Skin epidermis (tissue), 12 donors: ENCODE data around the gene KCNK3.

Experiments
- H3K27ac ChIP-seq, 21 experiments: fragments of 200-600 bp; sonication (generic) in 11 of 21; one replicate each; pipeline ENCODE4 v1.5.0; 2020; ENCODE audit warnings: mild to moderate bottlenecking in 3 of 21, inconsistent platforms in 2 of 21, moderate library complexity in 2 of 21
- H3K4me3 ChIP-seq, 7 experiments: fragments of 200-600 bp; sonication (generic) in 2 of 7; one replicate each; pipeline ENCODE4 v1.5.0; 2020; ENCODE audit warnings: inconsistent platforms in 2 of 7, mild to moderate bottlenecking in 2 of 7, moderate library complexity in 1 of 7

The KCNK3 gene

GRCh38 chr2:26767129-26767528, 74.6 kb downstream of the KCNK3 start:
- no peak overlapping the region for H3K4me3 ChIP-seq
- H3K27ac ChIP-seq = peak overlapping the region in 16 of 21 experiments; percentile 8 to 98 (median 88)

GRCh38 chr2:26767894-26768487, 75.5 kb downstream of the KCNK3 start:
- Histone ChIP-seq H3K4me3 (no peak overlapping the region), H3K27ac (peak overlapping the region in 16 of 21 experiments; percentile 11 to 98 (median 88))

DNA sequence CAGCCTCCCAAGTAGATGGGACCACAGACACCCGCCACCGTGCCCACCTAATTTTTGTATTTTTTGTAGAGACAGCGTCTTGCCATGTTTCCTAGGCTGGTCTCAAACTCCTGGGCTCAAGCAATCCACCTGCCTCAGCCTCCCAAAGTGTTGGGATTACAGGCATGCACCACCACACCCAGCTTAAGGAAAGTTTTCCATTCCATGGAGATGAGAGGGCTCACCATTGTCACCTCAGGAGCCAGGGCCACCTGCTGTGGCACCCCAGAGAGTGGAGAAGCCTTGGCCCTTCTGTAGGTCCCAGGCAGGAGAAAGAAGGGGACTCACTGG, 76.2 kb downstream of the KCNK3 start:
- H3K4me3 ChIP-seq = no peak overlapping the region
- peak overlapping the region in 20 of 21 experiments; percentile 50 to 98 (median 84) for H3K27ac ChIP-seq

- Histone ChIP-seq H3K4me3 (no peak overlapping the region), H3K27ac (peak overlapping the region in 20 of 21 experiments; percentile 50 to 98 (median 84))
Observed at GRCh38 chr2:26769089-26769761, 76.7 kb downstream of the KCNK3 start.

GRCh38 chr2:26770986-26771586, 78.6 kb downstream of the KCNK3 start:
- Histone ChIP-seq H3K4me3 (no peak overlapping the region), H3K27ac (peak overlapping the region in 20 of 21 experiments; percentile 24 to 95 (median 81))

DNA sequence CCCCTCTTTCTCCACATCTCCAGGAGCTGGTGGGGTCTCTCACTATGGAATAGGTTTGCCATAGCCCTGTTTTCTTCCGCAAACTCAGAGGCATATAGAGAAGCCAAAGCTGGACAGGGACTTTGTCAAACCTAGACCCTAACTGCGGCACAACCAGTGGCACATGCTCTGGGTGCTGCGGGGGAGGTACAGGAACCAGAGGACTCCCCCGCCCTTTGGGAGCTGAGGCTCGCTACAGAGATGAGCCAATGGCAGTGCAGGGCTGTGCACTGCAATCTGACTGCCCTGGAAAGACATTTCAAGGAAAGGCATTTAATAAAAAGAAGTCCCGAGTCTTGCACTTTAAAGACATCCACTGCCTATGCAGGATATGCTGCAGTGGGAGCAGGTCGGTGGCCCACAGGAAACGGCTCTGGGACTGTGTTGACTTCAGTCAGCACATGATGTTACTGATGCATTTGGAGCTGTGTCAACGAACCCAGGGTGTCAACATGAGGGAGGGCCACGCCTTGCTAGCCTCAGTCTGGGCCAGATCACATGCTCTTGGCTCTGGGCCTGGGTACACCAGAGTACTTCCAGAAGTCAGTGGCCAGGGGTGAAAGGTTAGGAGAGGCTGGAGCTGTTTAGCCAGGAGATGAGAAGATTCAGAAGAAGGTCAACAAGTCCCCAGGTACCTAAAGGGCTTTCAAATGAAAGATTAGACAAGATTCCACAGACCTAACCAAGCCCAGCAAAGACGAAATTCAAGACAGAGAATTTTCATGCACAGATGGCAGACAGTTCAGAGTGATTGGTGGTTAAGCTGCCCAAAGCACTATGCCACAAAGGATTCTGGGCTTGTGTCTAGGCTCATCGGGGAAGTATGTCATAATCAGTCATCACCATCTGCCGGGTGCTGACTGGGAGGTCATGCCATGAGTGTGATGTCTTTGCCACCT, 79.8 kb downstream of the KCNK3 start:
- peak overlapping the region in 20 of 21 experiments; percentile 20 to 95 (median 81) for H3K27ac ChIP-seq
- no peak overlapping the region for H3K4me3 ChIP-seq

GRCh38 chr2:26776195-26776800, 83.8 kb downstream of the KCNK3 start:
- no peak overlapping the region for H3K4me3 ChIP-seq
- no peak overlapping the region for H3K27ac ChIP-seq

GRCh38 chr2:26778098-26778497, 85.6 kb downstream of the KCNK3 start:
- Histone ChIP-seq H3K4me3 (no peak overlapping the region), H3K27ac (peak overlapping the region in 1 of 21 experiments; percentile 22)

- no peak overlapping the region for H3K4me3 ChIP-seq
Observed at GRCh38 chr2:26778507-26778906, 86.0 kb downstream of the KCNK3 start.

GRCh38 chr2:26780203-26780760, 87.8 kb downstream of the KCNK3 start:
- H3K4me3 ChIP-seq = no peak overlapping the region
- H3K27ac ChIP-seq = peak overlapping the region in 3 of 21 experiments; percentile 3 to 38 (median 37)

More at GRCh38 chr2:26778507-26778906, 86.0 kb downstream of the KCNK3 start:
- H3K27ac ChIP-seq = peak overlapping the region in 1 of 21 experiments; percentile 22
